ENCODE results near the gene SAT2.

The SAT2 gene

GRCh38 chr17:7577327-7578199 is 50.1 kb downstream of the SAT2 start:
- H3K4me3 ChIP-seq (ENCODE audit: low read depth, low read length) = no peak overlapping the region
- no peak for TF ChIP-seq CTCF (IDR thresholded peaks at IDR 0.05; ENCODE audit: low read depth, low read length)

GRCh38 chr17:7576432-7576937 is 51.1 kb downstream of the SAT2 start:
- no peak for TF ChIP-seq CTCF (IDR thresholded peaks at IDR 0.05; ENCODE audit: low read depth, low read length)
- H3K4me3 ChIP-seq (ENCODE audit: low read depth, low read length) = no peak overlapping the region

Measured in WI38 (cell line).